Pons (tissue), 1 donor: ENCODE results near the gene WNT1.
A peak's percentile ranks its signal among the peaks of the same experiment; 100 is the strongest.

ENCODE experiments used
- DNase-seq: peaks from one replicate; pipeline ENCODE4 v3.0.0-alpha.2; 2016; ENCODE audit warnings: low spot score

Gene WNT1

GRCh38 chr12:49000346-49000745 is 22.2 kb downstream of the WNT1 start:
- DNase-seq = no peak

GRCh38 chr12:49008943-49009342 is 30.8 kb downstream of the WNT1 start:
- DNase-seq = no peak

DNA sequence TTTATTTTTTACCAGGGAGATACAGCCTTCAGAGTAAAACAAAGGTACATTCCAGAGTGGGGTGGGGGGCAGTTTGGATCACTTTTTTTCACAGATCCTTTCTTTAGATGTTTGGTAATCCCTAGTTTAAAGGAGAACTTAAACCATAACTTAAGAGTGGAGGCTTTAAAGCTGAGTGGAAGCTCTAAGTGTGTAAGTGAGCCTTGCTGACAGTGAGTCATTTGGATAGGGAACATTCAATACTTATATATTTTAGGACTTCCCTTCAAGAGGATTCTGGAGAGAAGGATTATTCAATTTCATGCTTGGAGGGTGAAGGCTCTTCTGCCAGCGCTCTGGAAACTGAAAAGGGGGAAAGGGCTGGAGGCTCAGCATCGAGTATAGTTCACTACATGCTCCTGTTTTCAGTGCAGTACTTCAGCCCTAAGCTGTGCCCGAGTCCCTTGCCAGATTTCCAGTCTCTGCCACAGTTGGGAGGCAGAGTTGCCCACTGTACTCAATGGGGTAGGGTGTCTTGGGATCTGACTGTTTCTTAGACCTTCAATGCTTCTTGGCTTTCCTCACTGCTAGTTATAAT is 32.1 kb downstream of the WNT1 start:
- DNase-seq = no peak

- no peak for DNase-seq
These were observed 34.6 kb downstream of the WNT1 start for GRCh38 chr12:49012739-49013138.

DNA sequence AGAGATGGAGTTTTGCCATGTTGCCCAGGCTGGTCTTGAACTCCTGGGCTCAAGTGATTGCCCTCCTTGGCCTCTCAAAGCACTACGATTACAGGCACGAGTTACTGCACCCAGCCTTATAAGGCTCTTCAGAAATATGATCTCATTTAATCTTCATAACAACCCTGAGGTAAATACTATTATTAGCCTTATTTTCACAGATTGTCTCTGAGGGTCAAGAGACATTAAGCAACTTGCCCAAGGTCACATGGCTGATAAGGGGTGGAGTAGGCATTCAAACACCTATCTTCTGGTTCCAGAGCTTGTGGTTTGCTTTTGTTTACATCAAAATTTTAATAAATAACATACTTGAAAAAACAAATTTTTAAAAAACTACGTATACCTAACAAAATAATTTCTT is 35.3 kb downstream of the WNT1 start:
- DNase-seq = no peak

- no peak for DNase-seq
These were observed 36.4 kb downstream of the WNT1 start for GRCh38 chr12:49014547-49014946.

DNA sequence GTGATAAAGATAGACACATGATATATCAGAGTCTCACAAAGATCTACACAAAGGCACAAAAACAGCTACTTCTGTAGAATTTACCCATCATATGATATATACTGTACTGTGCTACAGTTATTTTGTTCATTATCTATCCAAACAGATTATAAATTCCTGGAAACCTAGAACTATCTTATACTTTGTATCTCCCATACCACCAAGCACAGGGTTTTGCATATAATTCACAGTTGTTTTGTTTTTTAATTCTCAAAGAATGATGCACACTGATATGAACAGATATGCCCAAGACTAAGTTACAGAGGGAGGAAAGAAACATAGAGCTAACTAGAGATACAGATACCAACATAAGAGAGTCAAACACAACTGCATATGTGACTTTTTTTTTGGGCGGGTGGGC is 37.1 kb downstream of the WNT1 start:
- no peak for DNase-seq

DNA sequence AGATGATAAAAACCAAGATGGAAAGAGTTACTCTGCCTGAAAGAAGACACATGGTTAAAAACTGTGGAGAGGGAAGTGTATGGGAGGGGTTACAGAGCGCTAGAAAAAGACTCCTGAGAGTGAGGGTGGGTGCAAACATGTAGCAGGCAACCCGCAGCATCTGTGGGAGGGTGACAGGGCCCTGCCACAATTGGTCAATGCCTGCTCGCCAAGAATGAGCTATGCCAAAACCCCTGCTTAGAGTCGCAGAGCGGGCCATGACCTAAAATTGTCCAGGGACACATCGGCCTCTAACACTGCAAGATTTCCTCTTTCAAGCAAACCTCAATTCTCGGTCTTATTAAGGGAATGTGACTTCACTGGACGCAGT is 39.8 kb downstream of the WNT1 start:
- DNase-seq = no peak

- peak; percentile 97 for DNase-seq
These were observed 40.4 kb downstream of the WNT1 start, which contains the start of gene PRKAG1 for GRCh38 chr12:49018261-49019119. Gene PRKAG1 (minus strand): TSS chr12:49018776. CDS start chr12:49018740, 36 bp downstream.

DNA sequence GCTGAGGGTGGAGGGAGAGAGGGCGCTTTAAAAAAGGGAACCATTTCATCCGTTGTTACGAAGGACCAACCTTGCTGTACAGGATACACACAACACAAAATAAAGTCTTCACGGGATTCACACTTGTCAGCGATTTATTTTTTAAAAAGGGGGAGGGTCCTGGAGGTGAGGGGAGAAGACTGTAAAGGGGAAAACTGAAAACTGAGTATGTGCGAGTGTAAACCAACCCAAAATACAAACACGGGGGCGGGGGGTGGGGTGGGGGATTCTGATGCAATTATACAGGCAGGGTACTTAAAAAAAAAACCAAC is 41.0 kb downstream of the WNT1 start:
- DNase-seq = no peak

- DNase-seq = no peak
These were observed 41.6 kb downstream of the WNT1 start for GRCh38 chr12:49019443-49020324.

- no peak for DNase-seq
These were observed 42.3 kb downstream of the WNT1 start for GRCh38 chr12:49020441-49020840.

DNA sequence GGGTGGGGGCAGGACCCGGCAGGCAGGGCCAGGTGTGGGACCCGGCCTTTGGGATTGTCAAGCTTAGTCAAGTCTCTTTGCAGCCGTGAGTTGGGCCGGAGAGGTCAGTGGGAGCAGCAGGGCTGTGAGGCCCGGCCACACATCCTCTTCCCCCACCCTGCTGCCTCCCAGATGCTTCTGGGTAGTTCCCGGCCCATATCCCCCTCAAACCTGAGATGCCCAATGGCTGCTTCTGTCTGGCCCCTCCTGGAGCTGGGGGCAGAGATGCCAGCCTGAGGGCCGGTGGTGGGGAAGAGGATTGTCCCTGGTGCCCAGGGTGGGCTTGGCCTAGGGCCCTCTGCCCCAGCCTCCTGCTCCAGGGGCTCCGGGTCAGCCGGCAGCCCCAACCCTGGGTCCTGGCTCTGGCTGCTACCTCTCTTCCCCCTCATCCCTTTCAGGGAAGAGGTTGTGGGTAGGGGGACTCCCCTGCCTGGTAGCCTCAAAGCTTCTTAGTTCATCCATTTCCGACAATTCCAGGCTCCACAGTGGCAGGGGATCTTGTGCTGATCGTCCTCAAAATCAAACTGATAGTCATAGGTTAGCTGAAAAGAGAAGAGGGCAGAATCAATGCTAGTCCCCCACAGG is 43.3 kb downstream of the WNT1 start:
- no peak for DNase-seq

GRCh38 chr12:49022558-49023178 is 44.5 kb downstream of the WNT1 start:
- DNase-seq = no peak

DNA sequence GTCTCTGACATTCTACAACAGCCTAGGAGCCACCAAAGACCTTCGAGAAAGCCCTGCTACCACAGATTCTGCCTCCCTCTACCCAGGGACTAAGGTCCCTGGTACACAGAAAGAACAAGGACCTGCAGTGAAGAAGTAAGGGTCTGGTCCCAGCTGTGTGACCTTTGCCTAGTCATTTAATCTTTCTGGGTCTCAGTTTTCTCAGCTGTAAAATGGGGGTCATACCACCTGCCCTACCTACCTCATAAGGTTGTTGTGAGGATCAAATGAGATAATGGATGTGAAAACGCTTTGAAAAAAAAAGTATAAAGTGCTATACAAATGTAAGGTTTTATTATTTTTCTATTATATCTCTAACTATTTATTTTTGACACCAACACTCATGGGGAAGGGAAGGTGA is 45.7 kb downstream of the WNT1 start:
- no peak for DNase-seq

DNA sequence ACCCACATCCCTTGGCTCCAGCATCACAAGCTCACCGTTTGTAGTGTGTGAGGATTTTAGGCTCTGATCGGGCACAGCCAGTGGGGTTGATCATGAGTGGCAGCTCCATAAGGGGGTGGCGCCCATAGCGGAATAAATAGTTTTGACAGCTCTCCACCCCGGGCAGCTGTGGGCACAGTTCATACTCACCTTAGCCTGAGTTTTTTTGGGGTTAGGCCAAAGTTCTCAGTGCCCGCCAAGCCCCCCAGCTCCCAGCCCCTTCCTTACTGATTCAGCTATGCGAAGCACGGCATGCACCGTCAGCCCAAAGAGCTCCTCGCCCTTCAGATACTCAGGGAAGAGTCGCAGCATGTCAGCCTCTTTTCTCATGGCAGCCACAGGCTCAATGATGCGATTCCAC is 46.4 kb downstream of the WNT1 start:
- DNase-seq = no peak

- no peak for DNase-seq
These were observed 47.3 kb downstream of the WNT1 start for GRCh38 chr12:49025463-49025862.

- DNase-seq = no peak
These were observed 48.0 kb downstream of the WNT1 start for GRCh38 chr12:49026101-49026500.

- DNase-seq = no peak
These were observed 48.8 kb downstream of the WNT1 start for GRCh38 chr12:49026678-49027480.

DNA sequence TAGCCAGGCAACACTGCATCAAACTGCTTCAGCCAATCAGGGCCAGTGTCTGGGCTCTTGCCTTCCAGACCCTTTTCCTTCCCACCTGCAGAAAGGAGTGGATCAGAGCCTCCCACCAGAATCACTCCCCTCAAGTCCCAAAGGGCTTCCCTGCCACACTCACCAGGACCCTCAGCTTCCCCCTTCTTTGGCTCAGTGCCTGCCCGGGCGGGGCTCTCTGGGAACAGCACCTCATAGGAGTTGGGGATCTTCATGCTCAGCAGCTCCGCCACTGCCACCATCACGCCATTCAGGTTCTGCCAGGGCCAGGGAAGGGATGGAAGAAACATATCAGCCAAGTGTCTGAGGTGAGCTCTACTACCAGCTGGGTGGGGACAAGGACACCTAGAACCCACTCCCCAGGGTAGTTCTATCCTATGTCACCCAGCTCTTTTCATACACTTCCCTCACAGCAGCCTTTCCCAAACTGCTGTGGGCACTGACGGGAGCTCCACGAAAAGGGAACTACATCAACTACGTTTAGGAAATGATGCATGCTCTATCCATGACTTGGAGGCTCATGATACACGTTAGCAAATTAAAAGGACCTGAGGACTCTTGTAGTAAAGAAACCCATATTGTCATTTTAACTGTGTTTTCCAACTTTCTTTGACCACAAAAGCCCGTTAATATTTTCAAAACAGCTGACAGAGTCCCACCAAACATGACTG is 49.9 kb downstream of the WNT1 start:
- DNase-seq = no peak
